ENCODE data around the gene TMC7.
A peak's percentile ranks its signal among the peaks of the same experiment; 100 is the strongest.
"Not testable (repeated sequence)": the region's sequence is repeated elsewhere in the genome, so short reads cannot be mapped to it uniquely, and the experiment has no call there.

TMC7 gene

GRCh38 chr16:18983565-18984434 is at the start of gene TMC7:
TMC7 (plus strand) TSS chr16:18983934; CDS start chr16:18984064, 130 bp downstream.
- DNase-seq (ENCODE audit: low spot score), result peak; percentile 95

GRCh38 chr16:18936727-18937340 is 46.9 kb upstream of the TMC7 start:
- DNase-seq (ENCODE audit: low spot score), result no peak

GRCh38 chr16:18937390-18937789 is 46.3 kb upstream of the TMC7 start:
- no peak for DNase-seq (ENCODE audit: low spot score)

DNA sequence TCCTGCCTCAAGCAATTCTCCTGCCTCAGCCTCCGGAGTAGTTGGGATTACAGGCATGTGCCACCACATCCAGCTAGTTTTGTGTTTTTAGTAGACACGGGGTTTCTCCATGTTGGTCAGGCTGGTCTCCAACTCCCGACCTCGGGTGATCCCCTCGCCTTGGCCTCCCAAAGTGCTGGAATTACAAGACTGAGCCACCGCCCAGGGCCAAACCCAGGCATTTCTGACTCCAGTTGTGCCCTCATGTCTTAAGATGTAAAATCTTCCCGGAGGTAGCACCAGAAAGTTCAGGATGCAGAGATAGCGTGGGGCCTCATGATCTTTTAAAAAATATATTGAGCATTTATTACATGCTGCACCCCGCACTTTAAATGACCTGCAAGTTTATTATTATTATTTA is 44.7 kb upstream of the TMC7 start:
- no peak for DNase-seq (ENCODE audit: low spot score)

DNA sequence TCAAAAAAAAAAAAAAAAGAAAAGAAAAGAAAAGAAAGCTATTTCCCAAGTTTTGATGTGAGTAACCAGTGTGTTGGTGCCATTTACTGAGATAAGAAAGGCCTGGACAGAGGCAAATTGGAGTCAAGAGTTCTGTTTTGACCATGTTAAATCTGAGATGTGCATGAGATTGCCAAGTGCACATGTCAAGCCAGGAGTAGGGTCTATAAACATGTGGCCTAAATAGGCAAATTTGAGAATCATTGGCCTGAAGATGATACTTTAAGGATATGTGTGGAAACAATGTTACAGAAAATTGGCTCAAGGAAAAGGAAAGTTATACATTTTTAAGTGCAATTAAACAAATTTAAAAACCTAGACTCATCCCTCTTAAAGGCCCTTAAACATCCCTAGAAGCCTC is 42.3 kb upstream of the TMC7 start:
- DNase-seq (ENCODE audit: low spot score), result no peak

DNA sequence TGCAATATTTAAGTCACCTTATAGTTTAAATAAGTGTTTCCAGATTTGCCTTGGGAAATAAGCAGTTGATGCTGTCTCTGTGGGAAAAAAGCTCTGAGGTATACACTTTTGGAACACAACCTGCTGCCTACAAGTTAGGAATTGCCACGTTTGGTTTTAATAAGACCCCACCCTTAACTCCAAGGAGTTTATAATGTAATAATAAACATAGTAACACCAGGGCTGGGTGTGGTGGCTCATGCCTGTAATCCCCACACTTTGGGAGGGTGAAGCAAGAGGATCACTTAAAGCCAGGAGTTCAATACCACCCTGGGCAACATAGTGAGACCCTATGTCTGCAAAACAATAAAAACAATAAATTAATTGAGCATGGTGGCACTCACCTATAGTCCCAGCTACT is 41.7 kb upstream of the TMC7 start:
- no peak for DNase-seq (ENCODE audit: low spot score)

DNA sequence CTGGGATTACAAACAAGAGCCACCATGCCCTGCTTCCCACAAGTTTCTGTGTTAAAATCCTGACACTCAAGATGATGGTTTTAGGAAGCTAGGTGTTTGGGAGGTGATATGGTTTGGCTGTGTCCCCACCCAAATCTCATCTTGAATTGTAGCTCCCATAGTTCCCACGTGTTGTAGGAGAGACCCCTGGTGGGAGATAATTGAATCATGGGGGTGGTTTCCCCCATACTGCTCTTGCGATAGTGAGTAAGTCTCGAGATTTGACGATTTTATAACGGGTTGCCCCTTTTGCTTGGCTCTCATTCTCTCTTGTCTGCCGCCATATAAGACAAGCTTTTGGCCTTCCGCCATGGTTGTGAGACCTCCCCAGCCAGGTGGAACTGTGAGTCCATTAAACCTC is 40.3 kb upstream of the TMC7 start:
- DNase-seq (ENCODE audit: low spot score), result no peak

DNA sequence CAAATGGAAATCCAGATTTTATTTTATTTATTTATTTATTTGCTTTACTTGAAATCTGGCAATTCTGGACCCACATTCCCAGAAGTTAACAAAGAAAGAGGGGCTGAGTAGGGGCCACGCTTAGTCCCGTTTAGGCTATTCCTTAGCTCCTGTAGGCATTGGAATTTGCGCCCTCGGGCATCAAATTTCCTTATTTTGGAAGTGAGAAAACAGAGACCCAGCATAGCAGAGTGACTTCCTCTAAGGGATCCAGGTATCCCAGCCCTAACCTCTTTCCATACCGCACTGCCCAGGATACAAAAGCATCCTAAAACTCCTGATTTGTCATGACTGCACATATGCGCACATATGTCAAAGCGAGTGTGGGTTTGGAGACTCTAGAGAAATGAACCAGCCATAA is 38.5 kb upstream of the TMC7 start:
- DNase-seq (ENCODE audit: low spot score), result no peak

DNA sequence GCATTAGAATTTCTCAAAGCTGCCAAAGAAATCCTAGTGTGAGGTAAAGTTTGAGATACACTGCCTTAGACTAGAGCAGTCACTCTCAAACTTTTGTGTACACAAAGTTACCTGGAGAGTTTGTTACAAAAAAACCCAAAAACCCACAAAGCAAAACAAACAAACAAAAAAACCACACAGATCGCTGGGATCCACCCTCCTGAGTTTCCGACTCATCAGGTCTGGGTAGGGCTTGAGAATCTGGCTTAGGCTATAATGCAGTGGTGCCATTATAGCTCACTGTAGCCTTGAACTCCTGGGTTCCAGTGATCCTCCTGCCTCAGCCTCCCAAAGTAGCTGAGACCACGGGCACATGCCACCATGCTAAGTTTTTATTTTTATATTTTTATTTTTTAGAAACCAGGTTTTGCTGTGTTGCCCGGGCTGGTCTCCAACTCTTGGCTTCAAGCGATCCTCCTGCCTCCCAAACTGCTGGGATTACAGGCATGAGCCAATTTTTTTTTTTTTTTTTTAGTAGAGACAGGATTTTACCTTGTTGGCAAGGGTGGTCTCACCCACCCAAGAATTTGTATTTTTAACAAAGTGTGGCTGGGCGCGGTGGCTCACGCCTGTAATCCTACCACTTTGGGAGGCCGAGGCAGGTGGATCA is 35.2 kb upstream of the TMC7 start:
- no peak for DNase-seq (ENCODE audit: low spot score)

DNA sequence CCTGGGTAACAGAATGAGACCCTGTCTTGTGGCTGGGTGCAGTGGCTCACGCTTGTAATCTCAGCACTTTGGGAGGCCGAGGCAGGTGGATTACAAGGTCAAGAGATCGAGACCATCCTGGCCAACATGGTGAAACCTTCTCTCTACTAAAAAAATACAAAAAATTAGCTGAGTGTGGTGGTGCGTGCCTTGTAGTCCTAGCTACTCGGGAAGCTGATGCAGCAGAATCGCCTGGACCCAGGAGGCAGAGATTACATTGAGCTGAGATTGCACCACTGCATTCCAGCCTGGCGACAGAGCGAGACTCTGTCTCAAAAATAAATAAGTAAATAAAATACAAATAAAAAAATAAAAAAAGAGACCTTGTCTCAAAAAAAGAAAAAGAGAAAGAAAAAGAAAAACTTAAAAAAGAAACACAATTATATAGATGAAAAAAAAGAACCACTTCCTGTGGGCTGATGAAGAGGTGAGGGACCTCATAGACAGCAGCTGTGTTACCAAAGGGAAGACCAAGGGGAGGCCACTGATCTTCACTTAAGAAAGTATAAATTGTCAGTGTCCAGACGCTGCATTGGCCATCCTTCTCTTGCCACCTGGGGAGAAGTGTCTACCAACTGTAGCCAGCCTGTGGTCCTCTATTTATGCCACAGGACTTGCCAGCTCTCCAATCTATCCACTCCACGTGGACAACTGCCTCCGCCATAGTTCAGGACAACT is 33.1 kb upstream of the TMC7 start:
- no peak for DNase-seq (ENCODE audit: low spot score)

GRCh38 chr16:18953547-18953946 is 30.2 kb upstream of the TMC7 start:
- no peak for DNase-seq (ENCODE audit: low spot score)

GRCh38 chr16:18955874-18956580 is 27.7 kb upstream of the TMC7 start:
- DNase-seq (ENCODE audit: low spot score), result not testable (repeated sequence)

- not testable (repeated sequence) for DNase-seq (ENCODE audit: low spot score)
Observed at GRCh38 chr16:18956658-18957241, 27.0 kb upstream of the TMC7 start.

DNA sequence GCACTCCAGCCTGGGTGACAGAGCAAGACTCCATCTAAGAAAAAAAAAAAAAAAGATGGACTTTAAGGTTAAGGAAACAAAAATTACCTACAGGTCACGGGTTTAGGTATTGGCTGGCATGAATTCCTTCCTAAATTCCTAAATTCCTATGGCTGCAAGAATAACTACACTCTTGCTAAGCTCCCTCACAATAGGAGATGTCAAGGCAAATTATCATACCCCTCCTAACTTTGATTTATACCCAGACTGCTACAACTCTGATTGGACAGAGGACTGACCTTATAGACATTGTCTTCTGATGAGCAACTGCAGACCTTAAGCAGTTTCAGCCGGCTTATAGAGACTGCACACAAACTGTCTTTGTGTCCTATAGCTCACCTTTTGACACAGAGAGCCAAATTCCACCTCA is 25.1 kb upstream of the TMC7 start:
- DNase-seq (ENCODE audit: low spot score), result no peak

DNA sequence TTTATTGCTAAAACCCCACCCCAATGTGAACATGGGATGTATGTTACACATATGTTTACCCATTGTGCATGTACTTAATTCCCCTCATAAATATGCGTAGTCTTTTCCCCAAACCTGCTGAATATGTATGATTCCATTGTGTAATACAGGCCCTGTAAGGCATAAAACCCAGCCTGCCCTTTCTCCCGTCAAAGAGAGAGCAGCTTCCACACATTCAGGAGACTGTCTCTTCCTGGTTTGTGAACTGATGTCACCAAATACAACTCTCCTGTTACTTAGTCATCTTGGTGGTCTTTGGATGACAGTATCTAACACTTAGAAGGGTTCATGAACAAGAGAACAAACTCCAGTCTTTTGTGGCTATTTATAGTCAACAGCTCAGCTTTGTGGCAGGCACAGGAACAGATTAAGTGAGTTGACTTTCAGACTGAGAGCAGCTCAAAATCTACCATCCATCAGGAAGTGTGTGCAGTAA is 24.7 kb upstream of the TMC7 start:
- peak; percentile 18 for DNase-seq (ENCODE audit: low spot score)

DNA sequence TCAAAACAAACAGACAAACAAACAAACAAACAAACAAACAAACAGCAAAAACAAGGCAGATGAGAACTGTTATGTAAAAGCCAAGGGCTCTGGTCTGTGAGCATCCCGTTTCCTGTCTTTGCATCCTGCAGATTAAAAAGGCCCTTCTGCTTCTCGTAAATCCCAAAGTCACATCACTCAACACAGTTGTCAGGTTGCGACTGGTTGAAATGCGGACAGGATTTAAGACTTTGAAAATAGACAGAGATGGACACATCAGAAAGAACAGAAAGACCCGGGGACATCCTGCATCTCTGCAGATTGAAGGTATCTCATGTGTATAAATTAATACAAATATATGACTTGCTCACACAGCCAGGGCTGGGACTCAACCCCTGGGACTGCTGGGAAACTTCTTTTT is 18.2 kb upstream of the TMC7 start:
- DNase-seq (ENCODE audit: low spot score), result no peak

- no peak for DNase-seq (ENCODE audit: low spot score)
Observed at GRCh38 chr16:18966791-18967190, 16.9 kb upstream of the TMC7 start.

DNA sequence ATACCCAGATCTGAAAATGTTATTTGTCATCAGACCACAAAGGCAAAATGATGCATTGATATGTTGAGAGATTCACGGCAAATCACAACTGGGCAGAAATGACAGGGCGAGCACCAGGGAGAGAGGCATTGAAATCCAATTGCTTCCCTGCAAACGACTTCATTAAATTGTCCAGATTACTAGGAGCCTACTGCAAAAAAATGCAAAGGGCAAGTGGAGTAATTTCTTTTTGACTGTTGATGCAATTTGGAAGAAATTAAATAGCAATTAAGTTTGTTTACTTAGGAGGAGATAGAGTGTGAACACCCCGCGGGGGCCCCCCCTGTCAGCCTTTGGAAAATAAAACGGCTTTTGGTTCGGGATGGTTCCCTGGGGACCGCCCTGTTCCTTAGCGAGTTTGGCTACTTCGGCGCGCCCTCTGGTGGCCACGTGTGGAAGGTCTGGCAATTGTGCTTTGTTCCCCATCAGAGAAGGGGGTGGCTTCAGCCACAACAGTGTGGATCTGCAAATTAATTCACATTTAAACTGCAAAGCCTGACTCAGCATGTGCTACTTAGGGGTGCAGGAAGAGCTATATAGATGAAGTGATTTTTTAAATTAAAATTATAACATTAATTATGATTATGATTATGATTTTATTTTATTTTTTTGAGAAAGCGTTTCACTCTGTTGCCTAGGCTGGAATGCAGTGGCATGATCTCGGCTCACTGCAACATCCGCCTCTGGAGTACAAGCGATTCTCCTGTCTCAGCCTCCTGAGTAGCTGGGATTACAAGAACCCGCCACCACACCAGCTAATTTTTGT is 14.5 kb upstream of the TMC7 start:
- DNase-seq (ENCODE audit: low spot score), result peak; percentile 92

DNA sequence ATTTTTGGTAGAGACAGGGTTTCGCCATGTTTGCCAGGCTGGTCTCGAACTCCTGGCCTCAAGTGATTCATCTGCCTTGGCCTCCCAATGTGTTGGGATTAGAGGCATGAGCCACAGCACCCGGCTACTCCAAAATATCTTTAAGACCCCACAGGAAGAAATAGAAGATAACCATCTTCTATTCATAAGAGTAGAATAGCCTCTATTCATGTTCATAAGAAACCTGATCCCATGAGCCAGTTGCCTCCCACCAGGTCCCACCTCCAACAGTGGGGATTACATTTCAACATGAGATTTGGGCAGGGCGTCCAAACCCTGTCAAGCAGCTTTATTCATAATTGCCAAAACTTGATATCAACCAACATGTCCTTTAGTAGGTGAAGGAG is 13.9 kb upstream of the TMC7 start:
- no peak for DNase-seq (ENCODE audit: low spot score)

DNA sequence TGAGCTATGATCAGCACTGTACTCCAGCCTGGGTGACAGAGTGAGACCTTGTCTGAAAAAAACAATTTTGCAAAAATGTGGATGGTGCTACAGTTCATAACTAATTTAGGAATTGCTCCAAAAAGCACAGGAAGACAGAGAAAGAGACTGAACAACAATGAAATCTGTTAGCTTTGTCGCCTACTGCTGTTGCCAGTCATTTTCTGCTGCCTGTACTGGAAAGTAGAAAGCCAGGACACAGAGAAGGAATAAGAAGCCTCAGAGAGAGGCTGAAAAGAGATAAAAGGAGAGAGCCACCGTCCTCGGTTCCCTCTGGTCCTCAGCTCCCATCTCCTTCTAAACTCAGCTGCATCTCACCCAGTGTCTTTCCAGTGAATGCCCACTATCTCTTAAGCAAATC is 8.6 kb upstream of the TMC7 start:
- DNase-seq (ENCODE audit: low spot score), result no peak

All from AG20443 (cell line).